SK-N-SH (cell line): ENCODE measurements around the gene TLX2.

ENCODE experiments used
- EP300 ChIP-seq, 2 experiments: IDR thresholded peaks; 2 replicates each; pipeline versions ENCODE4 v1.4.0 to v1.6.1; 2012; ENCODE audit warnings: borderline replicate concordance in 1 of 2, low read depth in 1 of 2, low read length in 1 of 2
- TF ChIP-seq, protein P1 (sequence below): fragments of 200-600 bp; sonication (generic); IDR thresholded peaks from 2 replicates; pipeline ENCODE4 v1.6.1; 2017; ENCODE audit warnings: antibody characterized with exemption, mild to moderate bottlenecking, moderate library complexity

DNA sequence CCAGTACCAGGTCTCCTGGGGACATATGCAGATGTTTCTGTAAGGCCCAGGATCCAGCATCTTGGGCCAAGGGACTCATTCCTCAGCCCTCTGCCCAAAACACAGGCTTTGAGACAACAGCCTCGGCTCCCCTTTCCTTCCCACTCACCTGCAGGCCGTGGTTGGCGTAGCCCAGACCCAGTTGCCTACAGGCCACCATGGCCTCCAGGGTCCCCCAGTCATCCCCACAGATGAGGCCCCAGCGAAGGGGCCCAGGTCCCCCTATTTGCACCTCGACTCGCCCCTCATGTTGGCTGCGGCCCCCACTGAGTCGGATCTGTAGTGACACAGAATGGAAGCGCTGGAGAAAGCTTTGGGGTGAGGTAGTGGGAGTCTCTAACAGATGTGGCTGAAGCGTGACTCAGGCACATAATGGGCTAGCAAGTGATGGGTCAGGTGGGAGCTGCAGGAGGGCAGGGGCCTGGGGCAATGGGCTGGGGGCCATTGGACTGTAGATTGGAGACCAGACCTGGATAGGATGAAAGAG lies 21.3 kb downstream of the TLX2 start:
- TF ChIP-seq EP300 (IDR thresholded peaks at IDR 0.05; ENCODE audit: borderline replicate concordance in 1 of 2, low read depth in 1 of 2, low read length in 1 of 2), result no peak
- TF ChIP-seq, protein P1, sequence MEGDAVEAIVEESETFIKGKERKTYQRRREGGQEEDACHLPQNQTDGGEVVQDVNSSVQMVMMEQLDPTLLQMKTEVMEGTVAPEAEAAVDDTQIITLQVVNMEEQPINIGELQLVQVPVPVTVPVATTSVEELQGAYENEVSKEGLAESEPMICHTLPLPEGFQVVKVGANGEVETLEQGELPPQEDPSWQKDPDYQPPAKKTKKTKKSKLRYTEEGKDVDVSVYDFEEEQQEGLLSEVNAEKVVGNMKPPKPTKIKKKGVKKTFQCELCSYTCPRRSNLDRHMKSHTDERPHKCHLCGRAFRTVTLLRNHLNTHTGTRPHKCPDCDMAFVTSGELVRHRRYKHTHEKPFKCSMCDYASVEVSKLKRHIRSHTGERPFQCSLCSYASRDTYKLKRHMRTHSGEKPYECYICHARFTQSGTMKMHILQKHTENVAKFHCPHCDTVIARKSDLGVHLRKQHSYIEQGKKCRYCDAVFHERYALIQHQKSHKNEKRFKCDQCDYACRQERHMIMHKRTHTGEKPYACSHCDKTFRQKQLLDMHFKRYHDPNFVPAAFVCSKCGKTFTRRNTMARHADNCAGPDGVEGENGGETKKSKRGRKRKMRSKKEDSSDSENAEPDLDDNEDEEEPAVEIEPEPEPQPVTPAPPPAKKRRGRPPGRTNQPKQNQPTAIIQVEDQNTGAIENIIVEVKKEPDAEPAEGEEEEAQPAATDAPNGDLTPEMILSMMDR, result no peak
